IMR-90 (cell line): Measurements from ENCODE around the gene OR52B2. TPM values are rescaled to one million over a fixed set of nuclear protein-coding genes. Genes with fewer than 3 reads are reported as not detected.

Experiments
- ATAC-seq: fragments of 200-7000 bp; cut with Tn5 transposase; 2 replicates; pipeline ENCODE4 v1.9.1; 2020; ENCODE audit warnings: low read depth, mild to moderate bottlenecking, moderate library complexity
- BruUV-seq: library from RNA; stranded (reverse); fragments of 400-500 nt; replicated peaks from 2 replicates; lab custom pipeline; 2021; lab: Mats Ljungman, UMichigan
- CTCF ChIA-PET: fragments of 300-600 bp; formaldehyde crosslinking; extraction: SDS; loops from one replicate; lab custom pipeline; 2021; ENCODE audit warnings: antibody characterized with exemption; lab: Yijun Ruan, JAX
- POLR2A ChIA-PET: fragments of 300-600 bp; sonication (Branson Sonifier 250); formaldehyde crosslinking; loops from one replicate; lab custom pipeline; 2022; ENCODE audit warnings: antibody characterized with exemption; ENCODE audit not compliant: unreplicated experiment; lab: Charles Lee
- DNase-seq: peaks from one replicate; pipeline ENCODE4 v3.0.0; 2013
- H2AFZ ChIP-seq: replicated peaks from 2 replicates; pipeline ENCODE3; 2013; ENCODE audit warnings: low read length, mild to moderate bottlenecking; ENCODE audit not compliant: poor library complexity
- H2AK5ac ChIP-seq: 2 replicates; pipeline ENCODE4 v1.6.1; 2013; ENCODE audit warnings: low read depth, low read length, inconsistent platforms
- H2AK9ac ChIP-seq: replicated peaks from 2 replicates; pipeline ENCODE3; 2013; ENCODE audit warnings: mild to moderate bottlenecking, low read depth, low read length, moderate library complexity; ENCODE audit not compliant: poor library complexity
- H2BK120ac ChIP-seq: 2 replicates; pipeline ENCODE4 v1.6.1; 2013; ENCODE audit warnings: low read depth, low read length, inconsistent platforms
- H2BK15ac ChIP-seq: 3 replicates; pipeline ENCODE4 v1.6.1; 2013; ENCODE audit warnings: low read depth, low read length, inconsistent platforms
- H2BK20ac ChIP-seq: 2 replicates; pipeline ENCODE4 v1.6.1; 2013; ENCODE audit warnings: low read depth, mild to moderate bottlenecking, inconsistent platforms, low read length, moderate library complexity
- H2BK5ac ChIP-seq: 2 replicates; pipeline ENCODE4 v1.6.1; 2013; ENCODE audit warnings: mild to moderate bottlenecking, low read depth, low read length, inconsistent platforms; ENCODE audit not compliant: poor library complexity, severe bottlenecking
- H3K14ac ChIP-seq: replicated peaks from 2 replicates; pipeline ENCODE4 v1.6.1; 2013; ENCODE audit warnings: low read depth, low read length, inconsistent platforms
- H3K18ac ChIP-seq: 2 replicates; pipeline ENCODE4 v1.6.1; 2013; ENCODE audit warnings: low read depth, low read length, control low read depth
- H3K23ac ChIP-seq: 2 replicates; pipeline ENCODE4 v1.6.1; 2013; ENCODE audit warnings: low read depth, low read length, inconsistent platforms
- H3K27ac ChIP-seq: 2 replicates; pipeline ENCODE4 v1.5.1; 2013; ENCODE audit warnings: mild to moderate bottlenecking, control low read depth, low read length; ENCODE audit not compliant: insufficient read depth
- H3K27me3 ChIP-seq: 2 replicates; pipeline ENCODE4 v1.6.1; 2013; ENCODE audit warnings: low read length; ENCODE audit not compliant: control insufficient read depth, insufficient read depth
- H3K36me3 ChIP-seq: 2 replicates; pipeline ENCODE4 v1.6.1; 2013; ENCODE audit warnings: low read length, mixed read lengths; ENCODE audit not compliant: control insufficient read depth, insufficient read depth
- H3K4ac ChIP-seq: 2 replicates; pipeline ENCODE4 v1.6.1; 2013; ENCODE audit warnings: low read depth, low read length, inconsistent platforms
- H3K4me1 ChIP-seq: 2 replicates; pipeline ENCODE4 v1.6.1; 2013; ENCODE audit warnings: low read length, mixed read lengths; ENCODE audit not compliant: control insufficient read depth, insufficient read depth
- H3K4me2 ChIP-seq: 2 replicates; pipeline ENCODE4 v1.6.1; 2013; ENCODE audit warnings: low read depth, mild to moderate bottlenecking, control low read depth, low read length, moderate library complexity
- H3K4me3 ChIP-seq: 2 replicates; pipeline ENCODE4 v1.5.1; 2013; ENCODE audit warnings: low read depth, mild to moderate bottlenecking, control low read depth, low read length, moderate library complexity; ENCODE audit not compliant: insufficient read depth
- H3K56ac ChIP-seq: 2 replicates; pipeline ENCODE4 v1.6.1; 2013; ENCODE audit warnings: low read length, inconsistent platforms; ENCODE audit not compliant: insufficient read depth; ENCODE audit errors: extremely low read depth
- H3K79me1 ChIP-seq, 2 experiments: 2 replicates each; pipeline ENCODE4 v1.6.1; 2013; ENCODE audit warnings: low read length in 2 of 2, inconsistent platforms in 1 of 2, low read depth in 1 of 2
- H3K9ac ChIP-seq: 2 replicates; pipeline ENCODE4 v1.6.1; 2013; ENCODE audit warnings: low read depth, low read length, control low read depth
- H3K9me1 ChIP-seq: 2 replicates; pipeline ENCODE4 v1.6.1; 2013; ENCODE audit warnings: low read length, inconsistent platforms; ENCODE audit not compliant: insufficient read depth
- H3K9me3 ChIP-seq: 2 replicates; pipeline ENCODE4 v1.6.1; 2013; ENCODE audit warnings: low read length; ENCODE audit not compliant: control insufficient read depth, insufficient read depth
- H4K20me1 ChIP-seq: 2 replicates; pipeline ENCODE4 v1.6.1; 2013; ENCODE audit warnings: low read length, inconsistent platforms; ENCODE audit not compliant: insufficient read depth
- H4K5ac ChIP-seq: 2 replicates; pipeline ENCODE4 v1.6.1; 2013; ENCODE audit warnings: mild to moderate bottlenecking, low read depth, low read length, control low read depth
- H4K8ac ChIP-seq, 2 experiments: 2 replicates each; pipeline ENCODE4 v1.6.1; 2013; ENCODE audit warnings: low read depth in 2 of 2, low read length in 2 of 2, control low read depth in 1 of 2, inconsistent platforms in 1 of 2
- H4K91ac ChIP-seq: 2 replicates; pipeline ENCODE4 v1.6.1; 2013; ENCODE audit warnings: low read depth, low read length, inconsistent platforms; ENCODE audit not compliant: insufficient read depth
- BHLHE40 ChIP-seq: fragments of 150-350 bp; IDR thresholded peaks from 2 replicates; pipeline ENCODE4 v1.6.1; 2016; ENCODE audit warnings: mild to moderate bottlenecking, low read depth, low read length
- CEBPB ChIP-seq: IDR thresholded peaks from 2 replicates; pipeline ENCODE4 v1.6.1; 2012; ENCODE audit warnings: low read depth, low read length, improper control_type of control experiment
- CHD1 ChIP-seq: IDR thresholded peaks from 2 replicates; pipeline ENCODE4 v1.6.1; 2012; ENCODE audit warnings: low read depth, low read length, improper control_type of control experiment
- FOS ChIP-seq: fragments of 150-350 bp; IDR thresholded peaks from 2 replicates; pipeline ENCODE4 v1.6.1; 2016; ENCODE audit warnings: low read depth, low read length
- MAFK ChIP-seq: IDR thresholded peaks from 2 replicates; pipeline ENCODE4 v1.6.1; 2012; ENCODE audit warnings: low read depth, low read length, improper control_type of control experiment
- MAZ ChIP-seq: IDR thresholded peaks from 2 replicates; pipeline ENCODE4 v1.6.1; 2012; ENCODE audit warnings: low read depth, mild to moderate bottlenecking, low read length, improper control_type of control experiment, moderate library complexity, borderline replicate concordance
- MXI1 ChIP-seq: IDR thresholded peaks from 2 replicates; pipeline ENCODE4 v1.6.1; 2012; ENCODE audit warnings: low read depth, mild to moderate bottlenecking, low read length, moderate library complexity, borderline replicate concordance
- NFE2L2 ChIP-seq: fragments of 150-350 bp; IDR thresholded peaks from 2 replicates; pipeline ENCODE4 v1.6.1; 2016; ENCODE audit warnings: low read depth, mild to moderate bottlenecking, low read length
- POLR2A ChIP-seq: IDR thresholded peaks from 2 replicates; pipeline ENCODE4 v1.6.1; 2012; ENCODE audit warnings: mild to moderate bottlenecking, low read depth, low read length
- RAD21 ChIP-seq: IDR thresholded peaks from 2 replicates; pipeline ENCODE4 v1.6.1; 2012; ENCODE audit warnings: low read length, improper control_type of control experiment
- RCOR1 ChIP-seq: IDR thresholded peaks from 2 replicates; pipeline ENCODE4 v1.6.1; 2012; ENCODE audit warnings: mild to moderate bottlenecking, low read length, improper control_type of control experiment; ENCODE audit not compliant: insufficient replicate concordance
- RFX5 ChIP-seq: IDR thresholded peaks from 2 replicates; pipeline ENCODE4 v1.8.0; 2012; ENCODE audit warnings: low read depth, mild to moderate bottlenecking, low read length, moderate library complexity
- SMC3 ChIP-seq: fragments of 150-350 bp; IDR thresholded peaks from 2 replicates; pipeline ENCODE4 v1.6.1; 2016; ENCODE audit warnings: low read depth, mild to moderate bottlenecking, antibody characterized with exemption, low read length, moderate library complexity
- WGBS, 2 experiments: methylation state at CpG; one replicate each; pipeline versions ENCODE4 v1.1.5 to v1.1.7; 2013; ENCODE audit warnings: missing lambda C conversion rate in 2 of 2; ENCODE audit not compliant: insufficient read length in 1 of 2; ENCODE audit errors: extremely low coverage in 2 of 2; 5-methylcytosine and 5-hydroxymethylcytosine counted together
- dilution Hi-C: fragments of 300-500 bp; cut with HindIII; formaldehyde crosslinking; loops from one replicate; pipeline ENCODE4 v1.14.3; 2018; ENCODE audit warnings: low sequenced_read_pairs; ENCODE audit not compliant: unreplicated experiment
- in situ Hi-C: fragments of 300-500 bp; cut with MboI; formaldehyde crosslinking; loops from 3 replicates; pipeline ENCODE4 v1.14.3; 2019; ENCODE audit warnings: low sequenced_read_pairs, inconsistent platforms, mixed read lengths
- intact Hi-C: fragments of 100-400 bp; cut with micrococcal nuclease; formaldehyde crosslinking; loops from 2 replicates; pipeline ENCODE4 v1.10.0; 2022
- polyA plus RNA-seq, 3 experiments: library from polyadenylated mRNA; depleted of rRNA; stranded (reverse); fragments of >200 nt; gene quantifications; 2 replicates each; pipeline ENCODE4 v1.2.3, GENCODE V29; 2012; ENCODE audit warnings: low replicate concordance in 1 of 3
- total RNA-seq: library from RNA; depleted of rRNA; stranded (reverse); fragments of >200 nt; gene quantifications from 2 replicates; pipeline ENCODE4 v1.2.3, GENCODE V29; 2012
- TF ChIP-seq, protein P1 (sequence below): conservative IDR thresholded peaks from 2 replicates; pipeline ENCODE4 v1.5.1; 2012; ENCODE audit warnings: mild to moderate bottlenecking, low read depth, low read length, improper control_type of control experiment
- TF ChIP-seq, protein P2 (sequence below): fragments of 150-350 bp; IDR thresholded peaks from 2 replicates; pipeline ENCODE4 v1.6.1; 2016; ENCODE audit warnings: low read depth, mild to moderate bottlenecking, low read length, moderate library complexity, borderline replicate concordance
- TF ChIP-seq, protein P3 (sequence below): fragments of 150-350 bp; IDR thresholded peaks from 2 replicates; pipeline ENCODE4 v1.6.1; 2017; ENCODE audit warnings: mild to moderate bottlenecking, antibody characterized with exemption, low read length, low read depth

OR52B2 gene
- total and polyA plus RNA-seq, 2 of the 4 experiments (the other 2 are of a cell fraction), result not detected

DNA sequence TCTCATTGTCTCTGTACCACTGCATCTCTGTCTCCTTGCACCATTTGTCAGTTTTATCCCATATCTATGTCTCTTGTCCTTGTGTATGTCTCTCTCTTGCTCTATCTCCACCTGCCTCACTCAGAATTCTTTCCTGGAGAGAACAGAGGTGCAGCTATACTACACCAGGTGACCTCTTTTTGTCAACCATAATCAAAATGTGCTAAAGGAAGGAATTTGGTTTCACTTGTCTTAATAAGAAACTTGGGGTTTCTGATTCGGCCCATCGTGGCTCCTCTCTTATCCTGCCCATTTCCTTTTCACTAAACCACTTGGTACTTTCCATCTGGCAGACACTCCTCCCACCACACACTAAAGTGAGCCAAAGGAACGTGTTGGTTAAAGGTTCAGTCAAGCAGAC, 33.2 kb upstream of the OR52B2 start:
- H2AK9ac ChIP-seq, result no peak overlapping the region
- no TSS peak for BruUV-seq
- ChIA-PET POLR2A (no interaction called here), CTCF (no interaction called here)
- no peaks in the 10 kb centered on the region for H3K4me1 ChIP-seq
- in situ Hi-C loops (no loop called here), dilution Hi-C loops (no loop called here), intact Hi-C loops (no loop called here)
- H2BK5ac ChIP-seq, result no peak overlapping the region
- no peak overlapping the region for H2AFZ ChIP-seq
- H3K27me3 ChIP-seq, result no peaks in the 10 kb centered on the region
- no peak overlapping the region for H3K56ac ChIP-seq
- no peak overlapping the region for H4K8ac ChIP-seq
- H4K91ac ChIP-seq, result no peak overlapping the region
- peaks cover 6% of the 10 kb centered on the region for H3K36me3 ChIP-seq
- no peak overlapping the region for H3K4ac ChIP-seq
- H3K9me3 ChIP-seq, result no peaks in the 10 kb centered on the region
- H3K79me1 ChIP-seq, result no peaks in the 10 kb centered on the region
- no peak overlapping the region for H3K4me2 ChIP-seq
- H3K9ac ChIP-seq, result no peak overlapping the region
- no peak overlapping the region for H2AK5ac ChIP-seq
- no peaks in the 10 kb centered on the region for H4K20me1 ChIP-seq
- no peak overlapping the region for H3K4me3 ChIP-seq
- WGBS, 2 experiments, result no CpG with 5 or more reads among the region's 3 CpGs
- TF ChIP-seq, protein P1, sequence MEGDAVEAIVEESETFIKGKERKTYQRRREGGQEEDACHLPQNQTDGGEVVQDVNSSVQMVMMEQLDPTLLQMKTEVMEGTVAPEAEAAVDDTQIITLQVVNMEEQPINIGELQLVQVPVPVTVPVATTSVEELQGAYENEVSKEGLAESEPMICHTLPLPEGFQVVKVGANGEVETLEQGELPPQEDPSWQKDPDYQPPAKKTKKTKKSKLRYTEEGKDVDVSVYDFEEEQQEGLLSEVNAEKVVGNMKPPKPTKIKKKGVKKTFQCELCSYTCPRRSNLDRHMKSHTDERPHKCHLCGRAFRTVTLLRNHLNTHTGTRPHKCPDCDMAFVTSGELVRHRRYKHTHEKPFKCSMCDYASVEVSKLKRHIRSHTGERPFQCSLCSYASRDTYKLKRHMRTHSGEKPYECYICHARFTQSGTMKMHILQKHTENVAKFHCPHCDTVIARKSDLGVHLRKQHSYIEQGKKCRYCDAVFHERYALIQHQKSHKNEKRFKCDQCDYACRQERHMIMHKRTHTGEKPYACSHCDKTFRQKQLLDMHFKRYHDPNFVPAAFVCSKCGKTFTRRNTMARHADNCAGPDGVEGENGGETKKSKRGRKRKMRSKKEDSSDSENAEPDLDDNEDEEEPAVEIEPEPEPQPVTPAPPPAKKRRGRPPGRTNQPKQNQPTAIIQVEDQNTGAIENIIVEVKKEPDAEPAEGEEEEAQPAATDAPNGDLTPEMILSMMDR, result no peak
- TF ChIP-seq MAFK (no peak), RAD21 (no peak), RFX5 (no peak), RCOR1 (no peak), NFE2L2 (no peak), CHD1 (no peak), BHLHE40 (no peak), SMC3 (no peak), MXI1 (no peak), CEBPB (no peak), FOS (no peak), POLR2A (no peak), MAZ (no peak)
- TF ChIP-seq, protein P2, sequence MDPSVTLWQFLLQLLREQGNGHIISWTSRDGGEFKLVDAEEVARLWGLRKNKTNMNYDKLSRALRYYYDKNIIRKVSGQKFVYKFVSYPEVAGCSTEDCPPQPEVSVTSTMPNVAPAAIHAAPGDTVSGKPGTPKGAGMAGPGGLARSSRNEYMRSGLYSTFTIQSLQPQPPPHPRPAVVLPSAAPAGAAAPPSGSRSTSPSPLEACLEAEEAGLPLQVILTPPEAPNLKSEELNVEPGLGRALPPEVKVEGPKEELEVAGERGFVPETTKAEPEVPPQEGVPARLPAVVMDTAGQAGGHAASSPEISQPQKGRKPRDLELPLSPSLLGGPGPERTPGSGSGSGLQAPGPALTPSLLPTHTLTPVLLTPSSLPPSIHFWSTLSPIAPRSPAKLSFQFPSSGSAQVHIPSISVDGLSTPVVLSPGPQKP, result no peak
- TF ChIP-seq, protein P3, sequence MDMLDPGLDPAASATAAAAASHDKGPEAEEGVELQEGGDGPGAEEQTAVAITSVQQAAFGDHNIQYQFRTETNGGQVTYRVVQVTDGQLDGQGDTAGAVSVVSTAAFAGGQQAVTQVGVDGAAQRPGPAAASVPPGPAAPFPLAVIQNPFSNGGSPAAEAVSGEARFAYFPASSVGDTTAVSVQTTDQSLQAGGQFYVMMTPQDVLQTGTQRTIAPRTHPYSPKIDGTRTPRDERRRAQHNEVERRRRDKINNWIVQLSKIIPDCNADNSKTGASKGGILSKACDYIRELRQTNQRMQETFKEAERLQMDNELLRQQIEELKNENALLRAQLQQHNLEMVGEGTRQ, result no peak
- no peak overlapping the region for H3K23ac ChIP-seq
- ATAC-seq (no peak), DNase-seq (no peak)
- H3K18ac ChIP-seq, result no peak overlapping the region
- H4K5ac ChIP-seq, result no peak overlapping the region
- H2BK20ac ChIP-seq, result no peak overlapping the region
- H3K14ac ChIP-seq, result no peak overlapping the region
- H3K9me1 ChIP-seq, result no peaks in the 10 kb centered on the region
- no peak overlapping the region for H2BK15ac ChIP-seq
- no peak overlapping the region for H3K27ac ChIP-seq
- no peak overlapping the region for H2BK120ac ChIP-seq
